Measurements from ENCODE around the gene GIMD1.

DNA sequence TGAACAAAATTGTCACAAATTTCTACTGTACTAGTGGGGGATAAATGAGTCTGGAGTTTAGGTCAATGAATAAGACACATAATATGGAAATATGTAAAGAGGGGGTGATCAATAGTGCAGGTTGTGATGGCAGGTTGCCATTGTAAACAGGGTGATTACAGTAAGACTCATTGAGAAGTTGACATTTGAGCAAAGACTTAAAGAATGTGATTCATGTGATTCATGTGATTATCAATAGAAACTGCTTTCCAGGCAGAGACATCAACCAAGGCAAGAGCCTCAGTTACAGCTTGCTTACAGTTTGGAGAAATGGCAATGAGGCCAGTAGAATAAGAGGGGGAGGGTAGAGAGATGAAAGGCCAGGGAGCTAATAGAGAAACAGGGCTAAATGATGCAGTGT is 45.8 kb upstream of the GIMD1 start:
- TF ChIP-seq, protein P1, sequence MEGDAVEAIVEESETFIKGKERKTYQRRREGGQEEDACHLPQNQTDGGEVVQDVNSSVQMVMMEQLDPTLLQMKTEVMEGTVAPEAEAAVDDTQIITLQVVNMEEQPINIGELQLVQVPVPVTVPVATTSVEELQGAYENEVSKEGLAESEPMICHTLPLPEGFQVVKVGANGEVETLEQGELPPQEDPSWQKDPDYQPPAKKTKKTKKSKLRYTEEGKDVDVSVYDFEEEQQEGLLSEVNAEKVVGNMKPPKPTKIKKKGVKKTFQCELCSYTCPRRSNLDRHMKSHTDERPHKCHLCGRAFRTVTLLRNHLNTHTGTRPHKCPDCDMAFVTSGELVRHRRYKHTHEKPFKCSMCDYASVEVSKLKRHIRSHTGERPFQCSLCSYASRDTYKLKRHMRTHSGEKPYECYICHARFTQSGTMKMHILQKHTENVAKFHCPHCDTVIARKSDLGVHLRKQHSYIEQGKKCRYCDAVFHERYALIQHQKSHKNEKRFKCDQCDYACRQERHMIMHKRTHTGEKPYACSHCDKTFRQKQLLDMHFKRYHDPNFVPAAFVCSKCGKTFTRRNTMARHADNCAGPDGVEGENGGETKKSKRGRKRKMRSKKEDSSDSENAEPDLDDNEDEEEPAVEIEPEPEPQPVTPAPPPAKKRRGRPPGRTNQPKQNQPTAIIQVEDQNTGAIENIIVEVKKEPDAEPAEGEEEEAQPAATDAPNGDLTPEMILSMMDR (IDR thresholded peaks at IDR 0.05), result no peak
- TF ChIP-seq POLR2AphosphoS5 (IDR thresholded peaks at IDR 0.05; ENCODE audit: low read depth, low read length) (no peak), TCF7L2 (IDR thresholded peaks at IDR 0.05; ENCODE audit: low read depth, low read length) (no peak), REST (IDR thresholded peaks at IDR 0.05; ENCODE audit: insufficient read depth in 1 of 2, low read depth in 2 of 2, low read length in 1 of 2) (no peak)

Measured in Panc1 (cell line).